ENCODE results near the gene ITGAD. TPM values are rescaled to one million over a fixed set of nuclear protein-coding genes. Genes with fewer than 3 reads are reported as not detected.
"Not testable (repeated sequence)": the region's sequence is repeated elsewhere in the genome, so short reads cannot be mapped to it uniquely, and the experiment has no call there.

The ITGAD gene
- total and polyA plus RNA-seq, 2 donors from 2014 or later, result 0.13 TPM; not detected in 1

GRCh38 chr16:31413943-31414342, 20.8 kb downstream of the ITGAD start:
- intact Hi-C loops (cut with DNase I), result no loop called here
- Histone ChIP-seq H3K9me3 (ENCODE audit: control insufficient read depth in 2 of 3, insufficient read depth in 1 of 3, low read length in 3 of 3) (no peaks in the 10 kb centered on the region), H3K9ac (ENCODE audit: low read length in 3 of 3) (no peak overlapping the region), H3K27me3 (ENCODE audit: control insufficient read depth, insufficient read depth, low read length) (no peaks in the 10 kb centered on the region), H3K27ac (ENCODE audit: low read depth in 2 of 2, low read length in 2 of 2) (no peak overlapping the region), H3K36me3 (ENCODE audit: control insufficient read depth in 2 of 3, insufficient read depth in 3 of 3, low read length in 3 of 3) (no peaks in the 10 kb centered on the region), H3K4me3 (ENCODE audit: low read length in 3 of 3) (no peak overlapping the region), H3K4me1 (ENCODE audit: control insufficient read depth in 2 of 3, insufficient read depth in 2 of 3, low read depth in 1 of 3, low read length in 3 of 3) (no peaks in the 10 kb centered on the region)
- TF ChIP-seq CTCF (IDR thresholded peaks at IDR 0.05; ENCODE audit: borderline replicate concordance, extremely low read depth, insufficient read depth), result no peak
- DNase-seq, result no peak
- FAIRE-seq, result no peak

GRCh38 chr16:31414706-31415105, 21.6 kb downstream of the ITGAD start:
- Histone ChIP-seq H3K4me3 (ENCODE audit: low read length in 3 of 3) (no peak overlapping the region), H3K27me3 (ENCODE audit: control insufficient read depth, insufficient read depth, low read length) (no peaks in the 10 kb centered on the region), H3K36me3 (ENCODE audit: control insufficient read depth in 2 of 3, insufficient read depth in 3 of 3, low read length in 3 of 3) (no peaks in the 10 kb centered on the region), H3K27ac (ENCODE audit: low read depth in 2 of 2, low read length in 2 of 2) (no peak overlapping the region), H3K9ac (ENCODE audit: low read length in 3 of 3) (no peak overlapping the region), H3K4me1 (ENCODE audit: control insufficient read depth in 2 of 3, insufficient read depth in 2 of 3, low read depth in 1 of 3, low read length in 3 of 3) (no peaks in the 10 kb centered on the region), H3K9me3 (ENCODE audit: control insufficient read depth in 2 of 3, insufficient read depth in 1 of 3, low read length in 3 of 3) (no peaks in the 10 kb centered on the region)
- intact Hi-C loops (cut with DNase I), result no loop called here
- TF ChIP-seq CTCF (IDR thresholded peaks at IDR 0.05; ENCODE audit: borderline replicate concordance, extremely low read depth, insufficient read depth), result no peak
- DNase-seq, result no peak
- no peak for FAIRE-seq

GRCh38 chr16:31416371-31416770, 23.2 kb downstream of the ITGAD start:
- Histone ChIP-seq H3K4me3 (ENCODE audit: low read length in 3 of 3) (no peak overlapping the region), H3K9me3 (ENCODE audit: control insufficient read depth in 2 of 3, insufficient read depth in 1 of 3, low read length in 3 of 3) (no peaks in the 10 kb centered on the region), H3K27ac (ENCODE audit: low read depth in 2 of 2, low read length in 2 of 2) (no peak overlapping the region), H3K4me1 (ENCODE audit: control insufficient read depth in 2 of 3, insufficient read depth in 2 of 3, low read depth in 1 of 3, low read length in 3 of 3) (no peaks in the 10 kb centered on the region), H3K9ac (ENCODE audit: low read length in 3 of 3) (no peak overlapping the region), H3K27me3 (ENCODE audit: control insufficient read depth, insufficient read depth, low read length) (no peaks in the 10 kb centered on the region), H3K36me3 (ENCODE audit: control insufficient read depth in 2 of 3, insufficient read depth in 3 of 3, low read length in 3 of 3) (no peaks in the 10 kb centered on the region)
- no peak for TF ChIP-seq CTCF (IDR thresholded peaks at IDR 0.05; ENCODE audit: borderline replicate concordance, extremely low read depth, insufficient read depth)
- intact Hi-C loops (cut with DNase I), result no loop called here
- FAIRE-seq (no peak), DNase-seq (peak in 1 of 5 donors; percentile 30)

GRCh38 chr16:31417036-31417435, 23.9 kb downstream of the ITGAD start:
- DNase-seq; H3K4me3 ChIP-seq (ENCODE audit: low read length in 3 of 3); H3K27me3 ChIP-seq (ENCODE audit: control insufficient read depth, insufficient read depth, low read length); H3K36me3 ChIP-seq (ENCODE audit: control insufficient read depth in 2 of 3, insufficient read depth in 3 of 3, low read length in 3 of 3); intact Hi-C loops (cut with DNase I); H3K4me1 ChIP-seq (ENCODE audit: control insufficient read depth in 2 of 3, insufficient read depth in 2 of 3, low read depth in 1 of 3, low read length in 3 of 3); FAIRE-seq; H3K9ac ChIP-seq (ENCODE audit: low read length in 3 of 3); H3K9me3 ChIP-seq (ENCODE audit: control insufficient read depth in 2 of 3, insufficient read depth in 1 of 3, low read length in 3 of 3); H3K27ac ChIP-seq (ENCODE audit: low read depth in 2 of 2, low read length in 2 of 2): not testable (repeated sequence)

Data from kidney (tissue), 14 donors.